Measurements from ENCODE around the gene GBA2. TPM values are rescaled to one million over a fixed set of nuclear protein-coding genes. Genes with fewer than 3 reads are reported as not detected.

GBA2 gene
- total and polyA plus RNA-seq, 5 experiments from 2014 or later, result 14.8 to 65.4 (median 28.3) TPM

- Mint-ChIP-seq H3K27ac (peak overlapping the region in 6 of 10 donors; percentile 3 to 89 (median 80)), H3K4me3 (peak overlapping the region in 4 of 10 donors; percentile 51 to 81 (median 66)), H3K4me1 (peaks cover 0 to 25% (median 5%) of the 10 kb centered on the region in 4 donors), H3K27me3 (no peaks in the 10 kb centered on the region), H3K9me3 (no peaks in the 10 kb centered on the region), H3K36me3 (peaks cover 0 to 47% (median 0%) of the 10 kb centered on the region in 3 donors)
- POLR2A ChIA-PET, result interaction anchor here (0.6 to 3.3 kb wide), 10 partner anchors 11 to 122 kb away, joined by 3 to 14 read pairs (median 4); partner anchors contain the start of genes CCDC107, RGP1, RMRP and SIT1
- peak; percentile 63 to 80 for ATAC-seq
- peak in 9 of 10 donors; percentile 29 to 79 (median 51) for DNase-seq
These were observed 22.1 kb downstream of the GBA2 start for GRCh38 chr9:35726931-35727330.

DNA sequence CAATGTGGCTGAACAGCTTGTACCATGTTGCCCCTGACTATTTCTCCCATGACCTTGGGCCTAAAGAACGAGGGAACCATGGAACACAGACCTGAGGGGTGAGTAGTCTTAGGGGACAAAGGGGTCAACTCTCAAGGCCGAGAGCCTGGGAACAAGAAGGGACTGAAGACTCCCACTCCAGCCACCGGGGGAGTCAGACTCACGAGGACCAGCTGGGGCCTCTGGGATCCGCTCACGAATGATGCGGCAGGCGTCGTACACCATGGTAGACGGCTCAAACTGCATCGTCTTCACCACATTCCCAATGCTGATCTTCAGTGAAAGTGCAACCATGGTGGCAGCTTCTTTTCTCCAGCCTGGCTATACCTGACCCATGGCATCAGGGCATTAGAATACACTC is 23.7 kb downstream of the GBA2 start:
- ATAC-seq (no peak), DNase-seq (no peak)
- H3K4me1 Mint-ChIP-seq, result peaks cover 4 to 18% (median 5%) of the 10 kb centered on the region in 4 donors
- H3K27me3 Mint-ChIP-seq, result no peaks in the 10 kb centered on the region
- peaks cover 0 to 62% (median 7%) of the 10 kb centered on the region in 3 donors for H3K36me3 Mint-ChIP-seq
- no peaks in the 10 kb centered on the region for H3K9me3 Mint-ChIP-seq
- no peak overlapping the region for H3K4me3 Mint-ChIP-seq
- peak overlapping the region in 1 of 10 donors; percentile 13 for H3K27ac Mint-ChIP-seq
- POLR2A ChIA-PET, result interaction anchor here (1.6 kb wide), 1 partner anchor 21 kb away, joined by 5 read pairs; no protein-coding TSS in a partner anchor

GRCh38 chr9:35723908-35724307 is 25.1 kb downstream of the GBA2 start:
- Mint-ChIP-seq H3K4me3 (no peak overlapping the region), H3K36me3 (peaks cover 0 to 77% (median 11%) of the 10 kb centered on the region in 3 donors), H3K27me3 (no peaks in the 10 kb centered on the region), H3K9me3 (no peaks in the 10 kb centered on the region), H3K4me1 (peaks cover 4 to 15% (median 9%) of the 10 kb centered on the region in 4 donors), H3K27ac (peak overlapping the region in 1 of 10 donors; percentile 37)
- ATAC-seq, result no peak
- POLR2A ChIA-PET, result no interaction called here
- DNase-seq, result no peak

GRCh38 chr9:35723426-35723825 is 25.6 kb downstream of the GBA2 start:
- no peak overlapping the region for H3K4me3 Mint-ChIP-seq
- peaks cover 4 to 15% (median 10%) of the 10 kb centered on the region in 4 donors for H3K4me1 Mint-ChIP-seq
- H3K27ac Mint-ChIP-seq, result no peak overlapping the region
- DNase-seq (no peak), ATAC-seq (no peak)
- no peaks in the 10 kb centered on the region for H3K9me3 Mint-ChIP-seq
- no peaks in the 10 kb centered on the region for H3K27me3 Mint-ChIP-seq
- POLR2A ChIA-PET, result no interaction called here
- H3K36me3 Mint-ChIP-seq, result peaks cover 0 to 82% (median 12%) of the 10 kb centered on the region in 3 donors

DNA sequence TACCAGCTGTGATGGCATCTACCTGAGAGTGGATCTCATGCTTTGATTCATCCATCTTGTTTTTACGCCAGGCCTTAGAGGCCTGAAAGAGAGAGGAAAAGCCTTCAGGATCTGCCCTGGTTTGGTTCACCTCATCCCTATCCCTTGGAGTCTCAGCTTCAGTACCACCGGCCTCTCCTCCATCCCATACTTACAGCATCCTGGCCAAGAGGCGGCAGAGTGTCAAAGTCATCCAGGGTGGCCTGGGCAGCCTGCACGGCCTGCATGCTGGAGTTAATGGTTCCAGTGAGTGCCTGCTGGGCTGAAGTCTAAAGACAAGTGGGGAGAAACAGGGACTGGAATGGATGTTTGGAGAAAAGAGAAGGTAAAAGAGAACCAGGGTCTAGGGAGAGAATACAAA is 29.5 kb downstream of the GBA2 start:
- DNase-seq (no peak), ATAC-seq (no peak)
- Mint-ChIP-seq H3K4me3 (no peak overlapping the region), H3K36me3 (peaks cover 0 to 99% (median 24%) of the 10 kb centered on the region in 3 donors), H3K27me3 (no peaks in the 10 kb centered on the region), H3K4me1 (peaks cover 3 to 13% (median 10%) of the 10 kb centered on the region in 4 donors), H3K9me3 (no peaks in the 10 kb centered on the region), H3K27ac (peak overlapping the region in 3 of 10 donors; percentile 27 to 83 (median 50))
- POLR2A ChIA-PET, result no interaction called here

GRCh38 chr9:35718721-35719511 is 30.1 kb downstream of the GBA2 start:
- Mint-ChIP-seq H3K4me3 (no peak overlapping the region), H3K27ac (peak overlapping the region in 1 of 10 donors; percentile 83), H3K4me1 (peaks cover 0 to 13% (median 9%) of the 10 kb centered on the region in 4 donors), H3K9me3 (no peaks in the 10 kb centered on the region), H3K36me3 (peaks cover 0 to 99% (median 24%) of the 10 kb centered on the region in 3 donors), H3K27me3 (no peaks in the 10 kb centered on the region)
- DNase-seq (peak in 1 of 10 donors; percentile 9), ATAC-seq (peak in 1 of 2 donors; percentile 73)
- POLR2A ChIA-PET, result no interaction called here

DNA sequence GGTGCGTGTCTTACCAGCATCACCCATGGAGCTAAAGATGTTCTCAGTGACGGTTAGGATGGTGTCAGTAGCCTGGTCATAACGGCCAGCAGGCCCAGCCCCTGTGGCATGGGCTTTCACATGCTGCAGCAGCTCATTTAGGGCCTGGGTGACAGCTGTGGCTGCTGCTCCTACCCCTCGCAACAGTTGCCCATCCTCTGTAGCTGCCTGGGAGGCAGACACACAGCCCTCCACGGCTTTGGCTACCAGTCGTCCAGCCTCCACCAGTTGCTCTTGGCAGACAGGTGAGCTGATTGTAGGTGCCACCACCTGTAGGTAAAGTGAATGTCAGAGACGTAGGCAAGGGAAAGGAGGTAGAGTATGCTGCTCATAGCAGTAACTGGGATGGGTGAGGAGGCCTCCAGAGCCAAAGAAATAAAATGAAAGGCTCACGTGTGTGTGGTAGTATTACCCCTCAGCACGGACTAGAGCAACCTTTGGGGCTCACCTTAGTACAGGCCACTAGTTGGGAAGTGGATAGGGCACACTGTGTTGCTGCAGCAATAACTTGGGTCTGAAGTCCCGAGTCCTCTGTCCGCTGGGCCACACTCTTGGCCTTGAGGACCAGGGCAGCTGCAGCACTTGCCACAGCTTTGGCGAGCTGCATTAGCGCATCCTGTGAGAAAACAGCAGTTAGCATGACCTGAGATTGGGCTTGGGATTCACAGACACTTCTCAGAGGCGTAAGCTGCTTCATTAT is 31.7 kb downstream of the GBA2 start:
- ATAC-seq (no peak), DNase-seq (no peak)
- H3K27ac Mint-ChIP-seq, result peak overlapping the region in 2 of 10 donors; percentile 56 to 80
- peaks cover 0 to 13% (median 9%) of the 10 kb centered on the region in 4 donors for H3K4me1 Mint-ChIP-seq
- H3K9me3 Mint-ChIP-seq, result no peaks in the 10 kb centered on the region
- POLR2A ChIA-PET, result interaction anchor here (2.1 kb wide), 1 partner anchor 15 kb away, joined by 5 read pairs; the partner anchor contains the start of genes CREB3 and TLN1
- no peak overlapping the region for H3K4me3 Mint-ChIP-seq
- H3K27me3 Mint-ChIP-seq, result no peaks in the 10 kb centered on the region
- H3K36me3 Mint-ChIP-seq, result peaks cover 0 to 100% (median 24%) of the 10 kb centered on the region in 3 donors

- no peaks in the 10 kb centered on the region for H3K27me3 Mint-ChIP-seq
- no peaks in the 10 kb centered on the region for H3K9me3 Mint-ChIP-seq
- ATAC-seq, result no peak
- H3K4me3 Mint-ChIP-seq, result no peak overlapping the region
- H3K36me3 Mint-ChIP-seq, result peaks cover 0 to 100% (median 19%) of the 10 kb centered on the region in 3 donors
- peak overlapping the region in 4 of 10 donors; percentile 12 to 80 (median 37) for H3K27ac Mint-ChIP-seq
- no peak for DNase-seq
- POLR2A ChIA-PET, result interaction anchor here (1.0 to 2.1 kb wide), 2 partner anchors 10 to 16 kb away, joined by 3 to 5 read pairs; partner anchors contain the start of genes CREB3 and TLN1
- H3K4me1 Mint-ChIP-seq, result peaks cover 0 to 12% (median 6%) of the 10 kb centered on the region in 4 donors
These were observed 32.8 kb downstream of the GBA2 start for GRCh38 chr9:35716230-35716629.

- Mint-ChIP-seq H3K27ac (peak overlapping the region in 5 of 10 donors; percentile 20 to 76 (median 53)), H3K36me3 (peaks cover 0 to 95% (median 26%) of the 10 kb centered on the region in 3 donors)
- POLR2A ChIA-PET, result no interaction called here
These were observed 34.3 kb downstream of the GBA2 start for GRCh38 chr9:35714579-35715252.

DNA sequence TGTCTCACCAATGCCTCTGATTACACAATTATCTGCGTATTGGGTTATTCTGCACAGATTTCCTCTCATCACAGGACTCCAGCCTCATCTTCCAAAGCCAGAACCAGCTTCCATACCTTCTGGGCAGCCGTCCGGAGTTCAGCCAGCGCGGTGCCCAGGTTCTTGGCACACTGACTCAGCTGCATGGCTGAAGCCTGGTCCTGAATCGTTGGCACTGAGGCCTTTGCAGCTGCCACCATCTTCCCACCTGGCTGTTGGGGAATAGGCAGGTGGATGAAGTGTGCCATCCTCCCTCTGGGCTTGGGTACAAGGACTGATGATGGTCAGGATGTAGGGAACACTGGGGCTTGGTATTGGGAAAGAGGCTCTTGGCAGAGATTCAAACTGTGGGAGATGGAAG is 34.9 kb downstream of the GBA2 start:
- POLR2A ChIA-PET, result interaction anchor here (1.9 kb wide), 1 partner anchor 18 kb away, joined by 4 read pairs; the partner anchor contains the start of gene TLN1
- no peaks in the 10 kb centered on the region for H3K27me3 Mint-ChIP-seq
- H3K4me1 Mint-ChIP-seq, result peaks cover 0 to 12% (median 4%) of the 10 kb centered on the region in 4 donors
- no peak overlapping the region for H3K4me3 Mint-ChIP-seq
- DNase-seq, result no peak
- no peaks in the 10 kb centered on the region for H3K9me3 Mint-ChIP-seq
- ATAC-seq, result no peak
- H3K27ac Mint-ChIP-seq, result peak overlapping the region in 2 of 10 donors; percentile 66 to 76
- H3K36me3 Mint-ChIP-seq, result peaks cover 0 to 94% (median 23%) of the 10 kb centered on the region in 3 donors

More at GRCh38 chr9:35714579-35715252, 34.3 kb downstream of the GBA2 start:
- ATAC-seq (no peak), DNase-seq (no peak)
- Mint-ChIP-seq H3K4me3 (no peak overlapping the region), H3K4me1 (peaks cover 0 to 12% (median 6%) of the 10 kb centered on the region in 4 donors), H3K9me3 (no peaks in the 10 kb centered on the region), H3K27me3 (no peaks in the 10 kb centered on the region)

DNA sequence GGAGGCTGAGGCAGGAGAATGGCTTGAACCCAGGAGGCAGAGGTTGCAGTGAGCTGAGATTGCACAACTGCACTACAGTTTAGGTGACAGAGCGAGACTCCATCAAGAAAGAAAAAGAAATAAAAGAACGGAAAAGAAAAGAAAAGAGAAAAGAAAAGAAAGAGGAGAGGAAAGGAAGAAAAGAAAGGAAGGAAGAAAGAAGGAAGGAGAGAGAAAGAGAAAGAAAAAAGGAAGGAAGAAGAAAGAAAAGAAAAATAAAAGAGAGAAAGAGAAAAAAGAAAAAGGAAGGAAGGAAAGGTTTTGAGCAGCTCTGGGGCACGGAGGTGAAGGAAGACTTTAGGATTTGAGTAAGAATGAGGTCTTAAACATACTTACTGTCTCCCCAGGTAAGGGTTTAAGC is 35.5 kb downstream of the GBA2 start:
- peak overlapping the region in 4 of 10 donors; percentile 14 to 44 (median 33) for H3K27ac Mint-ChIP-seq
- H3K4me1 Mint-ChIP-seq, result peaks cover 0 to 12% (median 2%) of the 10 kb centered on the region in 4 donors
- ATAC-seq (no peak), DNase-seq (no peak)
- H3K36me3 Mint-ChIP-seq, result peaks cover 0 to 94% (median 23%) of the 10 kb centered on the region in 3 donors
- H3K27me3 Mint-ChIP-seq, result no peaks in the 10 kb centered on the region
- H3K9me3 Mint-ChIP-seq, result no peaks in the 10 kb centered on the region
- POLR2A ChIA-PET, result interaction anchor here (1.9 kb wide), 1 partner anchor 18 kb away, joined by 4 read pairs; the partner anchor contains the start of gene TLN1
- H3K4me3 Mint-ChIP-seq, result no peak overlapping the region
